SU-DHL-6 (cell line): Measurements from ENCODE around the gene PEX6.

ENCODE experiments used
- EZH2phosphoT487 ChIP-seq: fragments of 200-600 bp; sonication (generic), shearing (Covaris generic); conservative IDR thresholded peaks from 2 replicates; pipeline ENCODE4 v1.6.1; 2018; ENCODE audit warnings: mild to moderate bottlenecking, antibody characterized with exemption, low read length, moderate library complexity, mixed read lengths
- TF ChIP-seq, protein P1 (sequence below): fragments of 200-600 bp; sonication (generic); IDR thresholded peaks from one replicate; pipeline ENCODE4 v1.5.1; 2017; ENCODE audit warnings: antibody characterized with exemption, mild to moderate bottlenecking, low read length, moderate library complexity; ENCODE audit not compliant: insufficient read depth, poor library complexity, severe bottlenecking

DNA sequence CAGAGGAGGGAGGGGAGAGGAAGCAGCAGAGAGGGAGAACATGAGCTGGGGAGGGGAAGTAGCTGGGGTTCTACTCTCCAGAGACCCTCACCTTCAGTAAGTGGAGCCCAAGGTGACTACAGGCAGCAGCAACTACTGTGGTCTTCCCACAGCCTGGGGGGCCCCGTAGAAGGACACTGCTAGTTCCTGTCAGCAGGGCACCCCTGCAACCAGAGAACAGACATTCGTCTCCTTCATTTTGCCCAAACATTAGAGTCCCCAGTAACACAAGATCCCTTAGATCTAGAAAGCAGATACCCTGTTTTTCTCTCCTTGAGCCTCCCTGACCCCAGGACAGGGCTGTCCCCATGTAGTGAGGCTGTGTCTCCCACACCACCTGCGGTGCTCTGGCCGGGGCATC, 10.2 kb downstream of the PEX6 start:
- TF ChIP-seq, protein P1, sequence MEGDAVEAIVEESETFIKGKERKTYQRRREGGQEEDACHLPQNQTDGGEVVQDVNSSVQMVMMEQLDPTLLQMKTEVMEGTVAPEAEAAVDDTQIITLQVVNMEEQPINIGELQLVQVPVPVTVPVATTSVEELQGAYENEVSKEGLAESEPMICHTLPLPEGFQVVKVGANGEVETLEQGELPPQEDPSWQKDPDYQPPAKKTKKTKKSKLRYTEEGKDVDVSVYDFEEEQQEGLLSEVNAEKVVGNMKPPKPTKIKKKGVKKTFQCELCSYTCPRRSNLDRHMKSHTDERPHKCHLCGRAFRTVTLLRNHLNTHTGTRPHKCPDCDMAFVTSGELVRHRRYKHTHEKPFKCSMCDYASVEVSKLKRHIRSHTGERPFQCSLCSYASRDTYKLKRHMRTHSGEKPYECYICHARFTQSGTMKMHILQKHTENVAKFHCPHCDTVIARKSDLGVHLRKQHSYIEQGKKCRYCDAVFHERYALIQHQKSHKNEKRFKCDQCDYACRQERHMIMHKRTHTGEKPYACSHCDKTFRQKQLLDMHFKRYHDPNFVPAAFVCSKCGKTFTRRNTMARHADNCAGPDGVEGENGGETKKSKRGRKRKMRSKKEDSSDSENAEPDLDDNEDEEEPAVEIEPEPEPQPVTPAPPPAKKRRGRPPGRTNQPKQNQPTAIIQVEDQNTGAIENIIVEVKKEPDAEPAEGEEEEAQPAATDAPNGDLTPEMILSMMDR: no peak
- TF ChIP-seq EZH2phosphoT487: no peak
